GM12874 (cell line): ENCODE measurements around the gene SH2D5.

Experiments
- TF ChIP-seq, protein P1 (sequence below): IDR thresholded peaks from 2 replicates; pipeline ENCODE4 v1.5.1; 2011; ENCODE audit warnings: low read depth, mild to moderate bottlenecking, control low read depth, low read length, moderate library complexity; ENCODE audit not compliant: insufficient read depth

Gene SH2D5

DNA sequence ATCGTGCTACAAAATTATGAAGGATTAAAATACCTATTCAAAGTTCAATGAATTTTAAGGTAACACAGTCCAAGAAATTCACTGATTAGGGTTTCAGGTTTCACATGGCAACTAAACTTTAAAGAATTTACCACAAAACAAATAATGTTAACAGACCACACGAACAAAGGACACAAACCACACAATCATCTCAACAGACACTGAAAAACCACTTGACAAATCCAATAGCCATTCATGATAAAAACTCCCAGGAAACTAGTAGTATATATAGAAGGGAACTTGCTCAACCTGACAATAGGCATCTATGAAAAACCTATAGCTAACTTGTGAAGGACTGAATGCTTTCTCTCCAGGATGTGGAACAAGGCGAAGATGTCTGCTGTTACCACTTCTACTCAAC is 21.1 kb upstream of the SH2D5 start:
- TF ChIP-seq, protein P1, sequence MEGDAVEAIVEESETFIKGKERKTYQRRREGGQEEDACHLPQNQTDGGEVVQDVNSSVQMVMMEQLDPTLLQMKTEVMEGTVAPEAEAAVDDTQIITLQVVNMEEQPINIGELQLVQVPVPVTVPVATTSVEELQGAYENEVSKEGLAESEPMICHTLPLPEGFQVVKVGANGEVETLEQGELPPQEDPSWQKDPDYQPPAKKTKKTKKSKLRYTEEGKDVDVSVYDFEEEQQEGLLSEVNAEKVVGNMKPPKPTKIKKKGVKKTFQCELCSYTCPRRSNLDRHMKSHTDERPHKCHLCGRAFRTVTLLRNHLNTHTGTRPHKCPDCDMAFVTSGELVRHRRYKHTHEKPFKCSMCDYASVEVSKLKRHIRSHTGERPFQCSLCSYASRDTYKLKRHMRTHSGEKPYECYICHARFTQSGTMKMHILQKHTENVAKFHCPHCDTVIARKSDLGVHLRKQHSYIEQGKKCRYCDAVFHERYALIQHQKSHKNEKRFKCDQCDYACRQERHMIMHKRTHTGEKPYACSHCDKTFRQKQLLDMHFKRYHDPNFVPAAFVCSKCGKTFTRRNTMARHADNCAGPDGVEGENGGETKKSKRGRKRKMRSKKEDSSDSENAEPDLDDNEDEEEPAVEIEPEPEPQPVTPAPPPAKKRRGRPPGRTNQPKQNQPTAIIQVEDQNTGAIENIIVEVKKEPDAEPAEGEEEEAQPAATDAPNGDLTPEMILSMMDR = no peak

DNA sequence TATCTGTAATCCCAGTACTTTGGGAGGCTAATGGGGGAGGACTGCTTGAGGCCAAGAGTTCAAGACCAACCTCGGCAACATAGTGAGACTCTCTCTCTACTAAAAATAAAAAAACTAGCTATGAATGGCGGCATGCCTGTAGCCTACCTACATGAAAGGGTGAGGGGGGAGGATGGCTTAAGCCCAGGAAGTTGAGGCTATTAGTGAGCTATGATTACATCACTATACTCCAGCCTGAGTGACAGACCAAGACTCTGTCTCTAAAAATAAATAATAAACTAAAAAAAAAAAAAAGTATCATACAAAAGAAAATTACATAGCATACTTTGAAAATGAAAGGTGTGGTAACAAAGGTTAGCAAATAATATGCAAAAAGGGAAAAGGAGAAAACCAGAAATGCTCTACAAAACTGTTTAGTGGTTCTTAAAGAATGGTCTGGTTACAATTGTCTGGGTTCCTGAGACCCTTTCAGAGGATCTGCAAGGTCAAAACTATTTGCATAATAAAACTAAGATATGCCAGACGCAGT is 19.0 kb upstream of the SH2D5 start:
- TF ChIP-seq, protein P1 = no peak

DNA sequence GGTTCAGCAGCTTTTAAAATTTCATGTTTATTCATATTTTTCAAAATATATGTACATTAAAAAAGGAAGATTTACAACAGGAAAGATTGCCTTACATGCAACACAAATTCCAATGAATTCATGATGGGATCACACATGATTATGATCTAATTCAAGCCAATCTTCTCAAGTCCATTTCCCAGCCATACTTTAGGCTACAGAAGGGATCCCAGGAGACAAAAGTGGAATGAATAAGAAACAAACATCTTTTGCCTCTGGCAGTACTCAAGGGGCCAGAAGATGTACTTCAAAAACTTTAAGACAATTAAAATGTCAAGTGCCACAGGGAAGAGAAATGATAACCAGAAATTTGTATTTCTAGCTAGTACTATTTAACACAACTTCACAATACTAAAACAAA is 10.2 kb upstream of the SH2D5 start:
- TF ChIP-seq, protein P1 = no peak

DNA sequence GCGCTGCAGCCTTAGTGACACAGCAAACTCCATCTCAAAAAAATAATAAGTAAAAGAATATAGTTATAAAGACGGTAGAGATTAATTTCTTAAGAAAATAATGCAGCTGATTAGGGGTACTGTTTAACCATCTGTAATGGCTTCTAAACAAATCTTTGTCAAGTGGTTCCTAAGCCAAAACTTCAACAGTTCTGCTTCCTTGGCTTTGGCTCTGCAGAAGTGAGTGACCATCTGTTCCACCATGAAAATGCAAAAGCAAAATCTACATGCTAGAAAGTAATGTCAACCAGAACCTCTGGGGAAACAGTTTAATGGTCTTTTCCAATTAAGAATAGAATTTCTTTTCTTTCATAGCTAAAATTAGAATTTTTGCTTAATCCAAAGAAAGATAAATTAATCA is 8.3 kb upstream of the SH2D5 start:
- TF ChIP-seq, protein P1 = no peak

DNA sequence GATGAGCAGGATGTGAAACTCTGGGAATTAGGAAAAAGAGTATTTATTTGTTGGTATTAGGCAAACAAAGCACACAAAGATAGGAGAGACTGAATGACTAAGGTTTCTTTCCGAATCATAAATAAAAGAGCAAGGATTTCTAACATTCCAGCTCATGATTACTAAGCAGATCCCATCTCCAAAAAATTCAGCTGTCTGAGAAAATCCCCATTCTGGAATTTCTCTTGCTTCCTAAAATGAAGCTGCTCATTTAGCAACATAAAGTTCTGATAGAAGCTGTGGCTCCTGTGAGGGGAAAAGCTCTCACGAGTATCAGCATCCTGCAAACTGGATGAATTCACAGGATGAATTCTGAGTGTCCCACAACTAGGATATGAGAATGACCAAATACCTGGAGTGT is 6.7 kb upstream of the SH2D5 start:
- TF ChIP-seq, protein P1 = no peak

DNA sequence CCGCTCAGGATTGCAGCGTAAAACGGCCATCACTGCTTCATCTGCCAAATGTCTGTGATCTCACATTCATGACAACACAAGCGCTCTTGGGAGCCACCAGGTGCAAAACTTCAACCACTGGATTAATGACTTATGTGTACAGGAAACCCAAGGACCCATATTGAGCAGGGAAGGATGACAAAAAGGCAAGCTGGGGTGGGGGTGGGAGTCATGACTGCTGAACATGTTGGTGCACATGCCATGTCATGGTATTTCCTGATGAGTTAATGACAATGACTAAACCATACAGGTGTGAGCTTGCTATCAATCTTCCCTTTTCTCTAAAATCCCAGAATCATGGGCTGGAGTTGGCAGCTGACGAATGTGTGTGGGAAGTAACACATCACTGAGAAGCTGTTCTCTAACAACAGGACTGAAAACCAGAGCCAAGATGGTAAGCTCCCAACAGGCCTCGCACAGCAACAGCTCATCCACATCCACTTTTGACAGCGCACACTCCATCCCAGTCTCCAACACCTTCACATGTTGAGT is 3.1 kb upstream of the SH2D5 start:
- TF ChIP-seq, protein P1 = no peak

DNA sequence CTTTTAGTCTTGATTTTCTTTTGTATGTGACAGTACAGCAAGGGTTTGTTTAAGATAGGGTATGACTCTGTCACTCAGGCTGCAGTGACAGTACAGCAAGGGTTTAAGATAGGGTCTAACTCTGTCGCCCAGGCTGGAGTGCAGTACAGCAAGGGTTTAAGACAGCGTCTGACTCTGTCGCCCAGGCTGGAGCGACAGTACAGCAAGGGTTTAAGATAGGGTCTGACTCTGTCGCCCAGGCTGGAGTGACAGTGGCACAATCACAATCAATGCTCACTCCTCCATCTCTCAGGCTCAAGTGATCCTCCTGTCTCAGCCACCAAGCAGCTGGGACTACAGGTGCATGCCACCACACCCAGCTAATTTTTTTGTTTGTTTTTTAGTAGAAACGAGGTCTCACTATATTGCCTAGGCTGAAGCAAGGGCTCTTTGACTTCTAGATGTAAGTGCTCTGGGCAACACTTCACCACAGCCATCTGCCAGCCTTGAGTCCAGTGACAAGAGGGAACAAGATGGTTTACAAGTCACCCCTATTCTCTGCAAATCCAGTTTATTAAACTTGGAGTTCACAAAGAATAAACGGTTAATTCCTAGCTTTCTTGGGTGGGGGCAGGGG is 965 bp upstream of the SH2D5 start:
- TF ChIP-seq, protein P1 = no peak
